ENCODE measurements around the gene SUSD2.
"Not testable (repeated sequence)": the region's sequence is repeated elsewhere in the genome, so short reads cannot be mapped to it uniquely, and the experiment has no call there.

SUSD2 gene

GRCh38 chr22:24186892-24187670, 5.8 kb downstream of the SUSD2 start:
- Mint-ChIP-seq H3K4me1 (ENCODE audit: low read depth) (no peaks in the 10 kb centered on the region), H3K4me3 (no peak overlapping the region), H3K27me3 (no peaks in the 10 kb centered on the region), H3K36me3 (ENCODE audit: low read depth) (peaks cover 11% of the 10 kb centered on the region), H3K9me3 (no peaks in the 10 kb centered on the region), H3K27ac (no peak overlapping the region)
- DNase-seq = no peak

GRCh38 chr22:24187731-24188644, 6.7 kb downstream of the SUSD2 start:
- H3K4me1 Mint-ChIP-seq (ENCODE audit: low read depth) = no peaks in the 10 kb centered on the region
- no peak overlapping the region for H3K27ac Mint-ChIP-seq
- H3K9me3 Mint-ChIP-seq = no peaks in the 10 kb centered on the region
- H3K36me3 Mint-ChIP-seq (ENCODE audit: low read depth) = peaks cover 11% of the 10 kb centered on the region
- no peak for DNase-seq
- H3K27me3 Mint-ChIP-seq = no peaks in the 10 kb centered on the region
- H3K4me3 Mint-ChIP-seq = no peak overlapping the region

GRCh38 chr22:24188705-24189248, 7.5 kb downstream of the SUSD2 start:
- Mint-ChIP-seq H3K27ac (no peak overlapping the region), H3K9me3 (no peaks in the 10 kb centered on the region), H3K27me3 (no peaks in the 10 kb centered on the region), H3K4me1 (ENCODE audit: low read depth) (no peaks in the 10 kb centered on the region), H3K4me3 (no peak overlapping the region), H3K36me3 (ENCODE audit: low read depth) (peaks cover 11% of the 10 kb centered on the region)
- DNase-seq = no peak

GRCh38 chr22:24189249-24190158, 8.2 kb downstream of the SUSD2 start:
- no peaks in the 10 kb centered on the region for H3K4me1 Mint-ChIP-seq (ENCODE audit: low read depth)
- H3K27ac Mint-ChIP-seq = no peak overlapping the region
- no peaks in the 10 kb centered on the region for H3K27me3 Mint-ChIP-seq
- H3K36me3 Mint-ChIP-seq (ENCODE audit: low read depth) = peaks cover 11% of the 10 kb centered on the region
- H3K4me3 Mint-ChIP-seq = no peak overlapping the region
- DNase-seq = peak; percentile 59
- no peaks in the 10 kb centered on the region for H3K9me3 Mint-ChIP-seq

- Mint-ChIP-seq H3K27ac (no peak overlapping the region), H3K4me3 (no peak overlapping the region), H3K27me3 (no peaks in the 10 kb centered on the region), H3K9me3 (no peaks in the 10 kb centered on the region), H3K36me3 (ENCODE audit: low read depth) (peaks cover 11% of the 10 kb centered on the region), H3K4me1 (ENCODE audit: low read depth) (no peaks in the 10 kb centered on the region)
- DNase-seq = no peak
Measured at GRCh38 chr22:24190159-24190540, 8.9 kb downstream of the SUSD2 start.

- Mint-ChIP-seq H3K27ac (no peak overlapping the region), H3K36me3 (ENCODE audit: low read depth) (peaks cover 11% of the 10 kb centered on the region), H3K4me1 (ENCODE audit: low read depth) (no peaks in the 10 kb centered on the region), H3K9me3 (no peaks in the 10 kb centered on the region), H3K4me3 (no peak overlapping the region), H3K27me3 (no peaks in the 10 kb centered on the region)
- no peak for DNase-seq
Measured at GRCh38 chr22:24190596-24191208, 9.4 kb downstream of the SUSD2 start.

GRCh38 chr22:24191381-24191841, 10.1 kb downstream of the SUSD2 start:
- no peaks in the 10 kb centered on the region for H3K9me3 Mint-ChIP-seq
- no peaks in the 10 kb centered on the region for H3K4me1 Mint-ChIP-seq (ENCODE audit: low read depth)
- no peak for DNase-seq
- no peak overlapping the region for H3K27ac Mint-ChIP-seq
- no peaks in the 10 kb centered on the region for H3K27me3 Mint-ChIP-seq
- no peak overlapping the region for H3K4me3 Mint-ChIP-seq
- peaks cover 11% of the 10 kb centered on the region for H3K36me3 Mint-ChIP-seq (ENCODE audit: low read depth)

GRCh38 chr22:24191893-24192292, 10.6 kb downstream of the SUSD2 start:
- Mint-ChIP-seq H3K4me3 (no peak overlapping the region), H3K27me3 (no peaks in the 10 kb centered on the region), H3K4me1 (ENCODE audit: low read depth) (no peaks in the 10 kb centered on the region), H3K27ac (no peak overlapping the region), H3K9me3 (no peaks in the 10 kb centered on the region), H3K36me3 (ENCODE audit: low read depth) (peaks cover 11% of the 10 kb centered on the region)
- no peak for DNase-seq

GRCh38 chr22:24198682-24199052, 17.4 kb downstream of the SUSD2 start:
- no peak for DNase-seq
- Mint-ChIP-seq H3K27me3 (no peaks in the 10 kb centered on the region), H3K4me1 (ENCODE audit: low read depth) (peaks cover 8% of the 10 kb centered on the region), H3K4me3 (no peak overlapping the region), H3K36me3 (ENCODE audit: low read depth) (no peaks in the 10 kb centered on the region), H3K9me3 (no peaks in the 10 kb centered on the region), H3K27ac (no peak overlapping the region)

GRCh38 chr22:24200619-24201212, 19.4 kb downstream of the SUSD2 start:
- Mint-ChIP-seq H3K4me3 (no peak overlapping the region), H3K9me3 (no peaks in the 10 kb centered on the region), H3K4me1 (ENCODE audit: low read depth) (peaks cover 8% of the 10 kb centered on the region), H3K36me3 (ENCODE audit: low read depth) (no peaks in the 10 kb centered on the region), H3K27me3 (no peaks in the 10 kb centered on the region), H3K27ac (no peak overlapping the region)
- DNase-seq = no peak

- H3K27ac Mint-ChIP-seq = no peak overlapping the region
- H3K27me3 Mint-ChIP-seq = no peaks in the 10 kb centered on the region
- no peak overlapping the region for H3K4me3 Mint-ChIP-seq
- DNase-seq = no peak
- no peaks in the 10 kb centered on the region for H3K36me3 Mint-ChIP-seq (ENCODE audit: low read depth)
- H3K9me3 Mint-ChIP-seq = no peaks in the 10 kb centered on the region
- peaks cover 8% of the 10 kb centered on the region for H3K4me1 Mint-ChIP-seq (ENCODE audit: low read depth)
Measured at GRCh38 chr22:24201681-24202614, 20.7 kb downstream of the SUSD2 start.

GRCh38 chr22:24203856-24204255, 22.6 kb downstream of the SUSD2 start:
- DNase-seq = not testable (repeated sequence)

More at GRCh38 chr22:24203856-24204255, 22.6 kb downstream of the SUSD2 start:
- H3K27me3 Mint-ChIP-seq; H3K36me3 Mint-ChIP-seq (ENCODE audit: low read depth); H3K27ac Mint-ChIP-seq; H3K9me3 Mint-ChIP-seq; H3K4me3 Mint-ChIP-seq: not testable (repeated sequence)
- H3K4me1 Mint-ChIP-seq (ENCODE audit: low read depth) = peaks cover 13% of the 10 kb centered on the region
